H1 (cell line): Measurements from ENCODE around the gene WLS. TPM values are rescaled to one million over a fixed set of nuclear protein-coding genes. Genes with fewer than 3 reads are reported as not detected.

Experiments used
- CTCF ChIA-PET: fragments of 300-600 bp; sonication (Branson Sonifier 250); formaldehyde crosslinking; loops from one replicate; lab custom pipeline; 2021; ENCODE audit not compliant: partially characterized antibody; lab: Charles Lee
- POLR2A ChIA-PET: fragments of 300-600 bp; sonication (Branson Sonifier 250); formaldehyde crosslinking; loops from one replicate; lab custom pipeline; 2021; ENCODE audit warnings: inconsistent platforms; ENCODE audit not compliant: partially characterized antibody; lab: Charles Lee
- DNase-seq, 2 experiments: peaks; one replicate each; pipeline versions ENCODE4 v3.0.0 to v3.0.0-alpha.2; 2010 to 2022; ENCODE audit warnings: low spot score in 2 of 2, low read depth in 1 of 2, mixed read lengths in 1 of 2
- FAIRE-seq: peaks from 2 replicates; lab custom pipeline; 2011; peaks lifted over from hg19 to GRCh38; lab: Jason Lieb, UNC
- H2AFZ ChIP-seq: 2 replicates; pipeline ENCODE4 v1.8.1; 2012; ENCODE audit warnings: low read length, inconsistent platforms
- H2AK5ac ChIP-seq: 2 replicates; pipeline ENCODE4 v1.6.1; 2013; ENCODE audit warnings: low read depth, low read length
- H2BK120ac ChIP-seq: replicated peaks from 2 replicates; pipeline ENCODE3; 2013; ENCODE audit warnings: low read depth, low read length, inconsistent platforms
- H2BK12ac ChIP-seq: 2 replicates; pipeline ENCODE4 v1.6.1; 2013; ENCODE audit warnings: low read depth, low read length
- H2BK15ac ChIP-seq: 2 replicates; pipeline ENCODE4 v1.6.1; 2013; ENCODE audit warnings: low read length
- H2BK20ac ChIP-seq: 2 replicates; pipeline ENCODE4 v1.6.1; 2013; ENCODE audit warnings: low read length
- H2BK5ac ChIP-seq: 2 replicates; pipeline ENCODE4 v1.6.1; 2013; ENCODE audit warnings: low read depth, low read length
- H3K14ac ChIP-seq: 2 replicates; pipeline ENCODE4 v1.6.1; 2013; ENCODE audit warnings: inconsistent platforms; ENCODE audit not compliant: insufficient read length
- H3K18ac ChIP-seq: 2 replicates; pipeline ENCODE4 v1.6.1; 2013; ENCODE audit warnings: low read length; ENCODE audit errors: extremely low read depth
- H3K23ac ChIP-seq: 2 replicates; pipeline ENCODE4 v1.6.1; 2013; ENCODE audit warnings: inconsistent platforms; ENCODE audit not compliant: insufficient read length
- H3K23me2 ChIP-seq: 2 replicates; pipeline ENCODE4 v1.6.1; 2013; ENCODE audit warnings: low read depth, low read length
- H3K27ac ChIP-seq: 2 replicates; pipeline ENCODE4 v1.6.1; 2011; ENCODE audit warnings: low read depth, low read length, inconsistent platforms
- H3K27me3 ChIP-seq, 4 experiments: replicated peaks in 1 of 4; 1 replicate in 1 of 4; 2 replicates in 3 of 4; pipeline versions ENCODE4 v1.6.1 to v1.8.1; 2011 to 2013; ENCODE audit warnings: low read length in 3 of 4, mild to moderate bottlenecking in 3 of 4, inconsistent platforms in 2 of 4, mixed read lengths in 2 of 4, moderate library complexity in 1 of 4; ENCODE audit not compliant: control insufficient read depth in 3 of 4, insufficient read depth in 3 of 4; ENCODE audit errors: extremely low read depth in 1 of 4
- H3K36me3 ChIP-seq, 4 experiments: 2 replicates each; pipeline versions ENCODE4 v1.6.1 to v1.8.1; 2011 to 2013; ENCODE audit warnings: mild to moderate bottlenecking in 4 of 4, low read length in 3 of 4, moderate library complexity in 2 of 4, control low read depth in 1 of 4, inconsistent platforms in 1 of 4; ENCODE audit not compliant: insufficient read depth in 4 of 4, control insufficient read depth in 2 of 4
- H3K4ac ChIP-seq: replicated peaks from 2 replicates; pipeline ENCODE3; 2013; ENCODE audit warnings: low read length, low read depth, mixed read lengths, inconsistent platforms; ENCODE audit not compliant: insufficient read length
- H3K4me1 ChIP-seq, 4 experiments: replicated peaks in 1 of 4; 1 replicate in 1 of 4; 2 replicates in 3 of 4; pipeline versions ENCODE4 v1.6.1 to v1.8.1; 2011 to 2013; ENCODE audit warnings: low read length in 3 of 4, inconsistent platforms in 2 of 4, mixed read lengths in 1 of 4; ENCODE audit not compliant: insufficient read depth in 4 of 4, control insufficient read depth in 3 of 4
- H3K4me2 ChIP-seq, 2 experiments: 2 replicates each; pipeline versions ENCODE4 v1.6.1 to v1.8.1; 2011 to 2013; ENCODE audit warnings: low read depth in 2 of 2, low read length in 2 of 2, control low read depth in 1 of 2, inconsistent platforms in 1 of 2, mild to moderate bottlenecking in 1 of 2; ENCODE audit not compliant: insufficient read depth in 1 of 2
- H3K4me3 ChIP-seq, 4 experiments: fragments of 200-600, 300-600 bp in 1 of 4; sonication (generic), shearing (Covaris generic), sonication (Bioruptor Twin) in 1 of 4; 2 replicates each; pipeline versions ENCODE4 v1.5.1 to v1.8.1; 2011 to 2016; ENCODE audit warnings: low read length in 4 of 4, low read depth in 3 of 4, control low read depth in 2 of 4, inconsistent platforms in 2 of 4, mild to moderate bottlenecking in 2 of 4, mixed read lengths in 1 of 4, moderate library complexity in 1 of 4; ENCODE audit not compliant: insufficient read depth in 2 of 4; ENCODE audit errors: extremely low read depth in 1 of 4
- H3K56ac ChIP-seq: replicated peaks from 2 replicates; pipeline ENCODE3; 2013; ENCODE audit warnings: low read depth, mild to moderate bottlenecking, mixed read lengths, low read length, inconsistent platforms; ENCODE audit not compliant: insufficient read length
- H3K79me1 ChIP-seq: 2 replicates; pipeline ENCODE4 v1.6.1; 2013; ENCODE audit warnings: low read depth, low read length, control low read depth
- H3K79me2 ChIP-seq, 2 experiments: 2 replicates each; pipeline versions ENCODE4 v1.6.1 to v1.8.1; 2012 to 2013; ENCODE audit warnings: low read length in 2 of 2, mild to moderate bottlenecking in 2 of 2, inconsistent platforms in 1 of 2; ENCODE audit not compliant: insufficient read depth in 2 of 2, control insufficient read depth in 1 of 2
- H3K9ac ChIP-seq, 4 experiments: replicated peaks in 1 of 4; 1 replicate in 1 of 4; 2 replicates in 3 of 4; pipeline versions ENCODE4 v1.6.1 to v1.8.1; 2011 to 2013; ENCODE audit warnings: low read depth in 3 of 4, low read length in 3 of 4, control low read depth in 2 of 4, mild to moderate bottlenecking in 2 of 4, moderate library complexity in 2 of 4, inconsistent platforms in 1 of 4; ENCODE audit errors: extremely low read depth in 1 of 4
- H3K9me3 ChIP-seq, 2 experiments: 2 replicates each; pipeline versions ENCODE4 v1.6.1 to v1.8.1; 2012 to 2013; ENCODE audit warnings: mild to moderate bottlenecking in 2 of 2, moderate library complexity in 2 of 2, control low read depth in 1 of 2, inconsistent platforms in 1 of 2, low read depth in 1 of 2, low read length in 1 of 2, mixed read lengths in 1 of 2; ENCODE audit not compliant: insufficient read depth in 2 of 2
- H4K20me1 ChIP-seq, 2 experiments: replicated peaks in 1 of 2; 2 replicates each; pipeline versions ENCODE3 to v1.8.1; 2011 to 2013; ENCODE audit warnings: inconsistent platforms in 2 of 2, low read length in 2 of 2, mild to moderate bottlenecking in 1 of 2; ENCODE audit not compliant: insufficient read depth in 2 of 2, control insufficient read depth in 1 of 2
- H4K5ac ChIP-seq: 2 replicates; pipeline ENCODE4 v1.6.1; 2013; ENCODE audit warnings: low read length, low read depth, mixed read lengths, inconsistent platforms; ENCODE audit not compliant: insufficient read length
- H4K8ac ChIP-seq: 2 replicates; pipeline ENCODE4 v1.8.0; 2013; ENCODE audit warnings: mild to moderate bottlenecking, moderate library complexity, low read length, inconsistent platforms; ENCODE audit not compliant: insufficient read depth; ENCODE audit errors: extremely low read depth
- H4K91ac ChIP-seq: replicated peaks from 2 replicates; pipeline ENCODE3; 2013; ENCODE audit warnings: low read length, mixed read lengths, inconsistent platforms; ENCODE audit not compliant: insufficient read length
- ATF3 ChIP-seq: IDR thresholded peaks from 2 replicates; pipeline ENCODE4 v1.6.1; 2011; ENCODE audit warnings: low read depth, mild to moderate bottlenecking, low read length; ENCODE audit not compliant: insufficient read depth
- CHD2 ChIP-seq: IDR thresholded peaks from 2 replicates; pipeline ENCODE4 v1.6.1; 2012; ENCODE audit warnings: low read length, improper control_type of control experiment
- CREB1 ChIP-seq: IDR thresholded peaks from 2 replicates; pipeline ENCODE4 v1.6.1; 2012; ENCODE audit warnings: inconsistent platforms
- CTCF ChIP-seq, 3 experiments: IDR thresholded peaks; 1 replicate in 2 of 3; 2 replicates in 1 of 3; pipeline versions ENCODE4 v1.5.1 to v1.6.1; 2011; ENCODE audit warnings: low read length in 3 of 3, mild to moderate bottlenecking in 3 of 3, inconsistent platforms in 2 of 3, low read depth in 1 of 3, moderate library complexity in 1 of 3; ENCODE audit not compliant: insufficient read depth in 1 of 3; ENCODE audit errors: control extremely low read depth in 1 of 3
- HDAC2 ChIP-seq, 2 experiments: fragments of 300-600 bp in 1 of 2; sonication (generic) in 1 of 2; IDR thresholded peaks; 2 replicates each; pipeline ENCODE4 v1.6.1; 2011 to 2012; ENCODE audit warnings: low read depth in 2 of 2, low read length in 2 of 2, mild to moderate bottlenecking in 2 of 2, moderate library complexity in 2 of 2, borderline replicate concordance in 1 of 2, inconsistent platforms in 1 of 2
- JUN ChIP-seq: IDR thresholded peaks from 2 replicates; pipeline ENCODE4 v1.6.1; 2011; ENCODE audit warnings: low read depth, mild to moderate bottlenecking, improper control_type of control experiment, low read length
- MAX ChIP-seq: IDR thresholded peaks from 2 replicates; pipeline ENCODE4 v1.6.1; 2012; ENCODE audit warnings: inconsistent platforms
- SAP30 ChIP-seq: fragments of 300-600 bp; sonication (generic); IDR thresholded peaks from 2 replicates; pipeline ENCODE4 v1.7.1; 2012; ENCODE audit warnings: low read length, moderate library complexity, mild to moderate bottlenecking, inconsistent platforms; ENCODE audit not compliant: insufficient read depth, insufficient replicate concordance
- SIX5 ChIP-seq: IDR thresholded peaks from 2 replicates; pipeline ENCODE4 v1.6.1; 2011; ENCODE audit warnings: mild to moderate bottlenecking, low read depth, low read length
- SP2 ChIP-seq: IDR thresholded peaks from 2 replicates; pipeline ENCODE4 v1.6.1; 2012; ENCODE audit warnings: mild to moderate bottlenecking, low read length, inconsistent platforms
- SRF ChIP-seq: IDR thresholded peaks from 2 replicates; pipeline ENCODE4 v1.6.1; 2011; ENCODE audit warnings: mild to moderate bottlenecking, low read depth, low read length, moderate library complexity
- WGBS, 2 experiments: shearing (Covaris generic) in 1 of 2; methylation state at CpG; one replicate each; pipeline versions ENCODE4 v1.1.6 to v1.1.7; 2013 to 2015; ENCODE audit warnings: low lambda C conversion rate in 2 of 2, mixed read lengths in 2 of 2, inconsistent platforms in 1 of 2, low coverage in 1 of 2, missing lambda C conversion rate in 1 of 2; ENCODE audit not compliant: insufficient replicate concordance in 2 of 2, insufficient coverage in 1 of 2, insufficient read length in 1 of 2; ENCODE audit errors: extremely low coverage in 1 of 2, missing lambda C conversion rate in 1 of 2; 5-methylcytosine and 5-hydroxymethylcytosine counted together
- polyA plus RNA-seq, 7 experiments: library from polyadenylated mRNA; depleted of rRNA in 3 of 7; stranded (reverse) in 5 of 7; unstranded in 2 of 7; fragments of >200 nt in 5 of 7; fragments of 200-250 nt in 2 of 7; gene quantifications; 1 replicate in 5 of 7; 2 replicates in 1 of 7; 4 replicates in 1 of 7; pipeline versions ENCODE4 v1.2.1 to v1.2.3, GENCODE V29; 2011 to 2013; ENCODE audit warnings: missing spikeins in 2 of 7, mixed read lengths in 2 of 7
- total RNA-seq: library from RNA; stranded (reverse); fragmentation: NEBNext Ultra II Directional; extraction: Animal tissue kit (Norgen Biotek cat#: 25700); gene quantifications from 2 replicates; pipeline ENCODE4 v1.2.1, GENCODE V29; 2021

Gene WLS
- total and polyA plus RNA-seq, 2 of the 8 experiments (the other 6 are each of a cell fraction or from before 2014, with no cell fraction given) = 1.2 to 2.7 TPM

- Histone ChIP-seq H4K91ac (no peak overlapping the region), H2BK12ac (no peak overlapping the region), H2BK15ac (no peak overlapping the region), H3K23me2 (no peaks in the 10 kb centered on the region), H3K4me2 (no peak overlapping the region), H3K4me1 (no peaks in the 10 kb centered on the region), H3K79me2 (no peaks in the 10 kb centered on the region), H3K18ac (no peak overlapping the region), H3K79me1 (no peaks in the 10 kb centered on the region), H3K36me3 (no peaks in the 10 kb centered on the region), H4K8ac (no peak overlapping the region), H2BK120ac (no peak overlapping the region), H3K9ac (no peak overlapping the region), H4K20me1 (no peaks in the 10 kb centered on the region), H2AFZ (no peak overlapping the region), H3K9me3 (peaks cover 3 to 5% of the 10 kb centered on the region in 2 experiments; a peak in 1 of 4 replicates), H3K4ac (no peak overlapping the region), H2BK5ac (no peak overlapping the region), H3K56ac (no peak overlapping the region), H3K4me3 (no peak overlapping the region), H3K27me3 (no peaks in the 10 kb centered on the region), H3K23ac (no peak overlapping the region), H3K14ac (no peak overlapping the region), H2BK20ac (no peak overlapping the region), H2AK5ac (no peak overlapping the region), H4K5ac (no peak overlapping the region), H3K27ac (no peak overlapping the region)
- ChIA-PET POLR2A (no interaction called here), CTCF (no interaction called here)
- FAIRE-seq (no peak), DNase-seq (no peak)
- WGBS, 2 experiments = 90% methylated on average over 3 of the region's 3 CpGs; no CpG with 5 or more reads in 1 of the 2 experiments
- TF ChIP-seq SRF (no peak), CREB1 (no peak), HDAC2 (IDR thresholded peaks at IDR 0.05; ENCODE audit: borderline replicate concordance in 1 of 2, low read depth in 2 of 2, low read length in 2 of 2) (no peak), SP2 (no peak), SAP30 (no peak), MAX (no peak), CTCF (IDR thresholded peaks at IDR 0.05; ENCODE audit: control extremely low read depth in 1 of 3, insufficient read depth in 1 of 3, low read depth in 1 of 3, low read length in 3 of 3) (no peak), ATF3 (no peak), CHD2 (no peak), SIX5 (no peak), JUN (no peak)
Measured at GRCh38 chr1:68188060-68188538, 44.2 kb downstream of the WLS start.
